ENCODE data around the gene TRIB2. TPM values are rescaled to one million over a fixed set of nuclear protein-coding genes. Genes with fewer than 3 reads are reported as not detected.

Gene TRIB2
- total and polyA plus RNA-seq, 9 of the 15 experiments (the other 6 are each of a cell fraction or from before 2014, with no cell fraction given): 9.0 to 39.0 (median 26.3) TPM

- TF ChIP-seq ZNF407 (IDR thresholded peaks at IDR 0.05; ENCODE audit: low read depth): no peak
- TF ChIP-seq TRIM24 (IDR thresholded peaks at IDR 0.05): peak; percentile 75 to 84
- TF ChIP-seq EP400 (IDR thresholded peaks at IDR 0.05): no peak
- no peak for TF ChIP-seq ZNF444 (CRISPR knock-in tag; IDR thresholded peaks at IDR 0.05)
- no peak for TF ChIP-seq RFX7 (CRISPR knock-in tag; IDR thresholded peaks at IDR 0.05)
- TF ChIP-seq TCF7 (IDR thresholded peaks at IDR 0.05; ENCODE audit: borderline replicate concordance): no peak
- TF ChIP-seq CHAMP1 (IDR thresholded peaks at IDR 0.05): no peak
- no peak for TF ChIP-seq HNRNPK (IDR thresholded peaks at IDR 0.05; ENCODE audit: low read depth, low read length, poor library complexity, severe bottlenecking)
- TF ChIP-seq ZNF316 (IDR thresholded peaks at IDR 0.05): peak; percentile 80
- TF ChIP-seq ZNF23 (CRISPR knock-in tag; IDR thresholded peaks at IDR 0.05): no peak
- TF ChIP-seq RBM17 (IDR thresholded peaks at IDR 0.05; ENCODE audit: borderline replicate concordance, low read depth, low read length): no peak
- TF ChIP-seq ZNF174 (CRISPR knock-in tag; IDR thresholded peaks at IDR 0.05): no peak
- no peak for TF ChIP-seq THRB (CRISPR knock-in tag; conservative IDR thresholded peaks at IDR 0.05)
- TF ChIP-seq ELK3 (CRISPR knock-in tag; IDR thresholded peaks at IDR 0.05): no peak
- no peak for TF ChIP-seq ZBTB17 (CRISPR knock-in tag; IDR thresholded peaks at IDR 0.05)
- TF ChIP-seq HOXB6 (CRISPR knock-in tag; IDR thresholded peaks at IDR 0.05; ENCODE audit: borderline replicate concordance): no peak
Measured at GRCh38 chr2:12694990-12695774, 21.6 kb upstream of the TRIB2 start (continued).
